Stimulated activated CD4-positive, alpha-beta T cell treated with anti-CD3 and anti-CD28 coated beads, Interleukin-4, amount 100 ng/mL, for 24 hours (primary cell): ENCODE data around the gene MBD3.
A peak's percentile ranks its signal among the peaks of the same experiment; 100 is the strongest.
"Not testable (repeated sequence)": the region's sequence is repeated elsewhere in the genome, so short reads cannot be mapped to it uniquely, and the experiment has no call there.

Experiments used
- DNase-seq: peaks from one replicate; pipeline ENCODE4 v3.0.0-alpha.2; 2020

The MBD3 gene

DNA sequence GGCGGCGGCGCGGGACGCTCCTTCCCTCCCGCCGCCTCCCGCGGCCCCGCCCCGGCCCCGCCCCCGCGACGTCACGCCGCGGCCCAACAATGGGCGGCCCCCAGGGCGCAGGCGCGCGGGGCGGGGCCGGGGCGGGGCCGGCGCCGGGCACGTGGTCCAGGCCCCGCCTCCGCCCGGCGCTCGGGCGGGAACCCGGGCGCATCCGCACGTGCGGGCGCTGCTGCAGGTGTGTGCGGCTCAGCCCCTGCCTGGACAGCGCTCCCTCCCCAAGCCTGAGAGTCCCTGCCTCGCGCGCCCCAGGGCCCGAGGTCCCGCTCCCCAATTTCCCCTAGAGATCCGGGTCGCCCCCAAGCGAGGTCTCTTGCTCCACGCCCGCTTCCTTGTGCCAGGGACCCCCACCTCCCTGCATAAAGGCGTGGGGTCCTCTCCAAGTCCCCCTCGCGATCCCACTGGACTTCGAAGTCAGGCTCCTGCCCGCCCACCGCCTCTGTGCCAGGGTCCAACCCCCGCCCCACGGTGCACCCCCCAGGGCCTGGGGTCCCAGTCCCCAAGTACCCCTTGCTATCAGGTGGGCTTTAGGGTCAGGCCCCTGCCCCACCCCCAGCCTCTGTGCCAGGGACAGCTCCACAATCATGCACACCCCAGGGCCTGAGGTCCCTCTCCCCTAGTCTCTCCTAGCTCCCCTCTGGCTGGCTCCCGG, 24.2 kb downstream of the MBD3 start, which contains the start of gene MEX3D:
Gene MEX3D (minus strand): TSS at position 6 of the 700 bp plus-strand sequence. CDS start 267 bp downstream, outside the sequence.
- peak; percentile 77 for DNase-seq

DNA sequence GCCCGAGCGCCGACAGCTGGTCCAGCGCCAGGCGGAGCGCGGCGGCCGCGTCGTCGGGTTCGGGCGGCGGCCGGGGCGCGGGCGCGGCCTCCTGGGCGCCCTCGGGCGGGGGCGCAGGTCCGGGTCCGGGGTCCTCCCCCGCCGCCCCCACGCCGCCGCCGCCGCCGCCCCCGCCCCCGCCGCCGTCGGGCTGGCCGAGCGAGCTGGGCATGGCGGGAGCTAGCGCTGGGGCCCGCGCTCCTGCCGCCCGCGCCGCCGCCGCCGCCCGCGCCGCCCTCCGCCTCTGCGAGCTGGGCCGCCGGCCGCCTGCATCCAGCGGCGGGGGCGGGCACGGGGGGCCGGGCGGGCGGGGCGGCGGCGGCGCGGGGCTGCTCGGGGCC, 24.8 kb downstream of the MBD3 start:
- no peak for DNase-seq

GRCh38 chr19:1567116-1567847, 25.4 kb downstream of the MBD3 start:
- DNase-seq = no peak

GRCh38 chr19:1566392-1567115, 26.1 kb downstream of the MBD3 start:
- no peak for DNase-seq

- no peak for DNase-seq
Measured at GRCh38 chr19:1563251-1563650, 29.4 kb downstream of the MBD3 start.

DNA sequence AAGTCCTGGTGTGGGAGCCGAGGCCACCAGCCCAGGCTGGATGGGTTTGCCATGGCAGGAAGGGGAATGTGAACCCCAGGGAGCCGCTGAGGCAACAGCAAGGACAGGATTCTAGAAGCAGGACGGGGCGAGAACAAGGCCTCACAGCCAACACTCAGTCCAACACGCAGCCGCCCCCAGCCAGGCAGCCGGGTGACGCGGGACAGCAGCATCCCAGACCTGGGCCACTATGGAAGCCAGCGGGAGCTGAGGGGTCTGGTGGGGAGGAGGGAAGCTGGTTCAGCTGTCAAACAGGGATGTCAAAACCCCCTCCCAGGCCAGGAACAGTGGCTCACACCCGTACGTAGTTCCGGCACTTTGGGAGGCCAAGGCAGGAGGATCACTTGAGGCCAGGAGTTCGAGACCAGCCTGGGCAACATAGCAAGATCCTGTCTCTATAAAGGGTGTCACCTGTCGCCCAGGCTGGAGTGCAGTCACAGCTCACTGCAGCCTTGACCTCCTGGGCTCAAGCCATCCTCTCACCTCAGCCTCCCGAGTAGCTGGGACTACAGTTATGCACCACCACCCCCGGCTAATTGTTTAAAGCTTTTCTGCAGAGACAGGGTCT, 31.3 kb downstream of the MBD3 start:
- DNase-seq = no peak

DNA sequence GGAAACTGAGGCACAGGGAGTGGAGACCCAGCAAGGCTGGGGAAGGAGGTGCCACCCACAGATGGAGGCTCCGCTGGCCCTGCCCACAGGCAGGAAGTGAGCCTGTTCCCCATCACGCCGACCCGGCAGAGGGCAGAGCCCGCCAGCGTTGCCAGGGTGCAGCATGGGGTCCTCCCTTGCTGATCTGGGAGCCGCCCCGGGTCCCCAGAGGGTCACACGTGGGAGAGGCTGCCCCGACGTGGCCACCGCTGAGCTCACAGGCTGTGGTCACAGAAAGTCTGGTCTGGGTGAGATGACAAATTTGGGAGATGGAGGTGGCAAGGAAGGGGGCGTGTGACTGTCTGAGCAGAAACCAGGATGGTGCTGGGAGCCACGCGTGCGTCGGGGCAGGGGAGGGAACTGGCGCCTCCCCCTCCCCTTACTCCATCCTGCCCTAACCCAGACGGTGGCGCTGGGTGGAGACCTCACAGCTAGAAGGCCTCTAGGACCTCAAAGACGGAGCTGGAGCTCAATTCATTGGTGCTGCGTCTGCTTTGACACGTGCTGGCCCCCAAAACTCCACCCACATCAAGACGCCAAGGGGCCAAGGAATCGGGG, 32.3 kb downstream of the MBD3 start:
- no peak for DNase-seq

- DNase-seq = no peak
Measured at GRCh38 chr19:1558552-1558951, 34.1 kb downstream of the MBD3 start.

DNA sequence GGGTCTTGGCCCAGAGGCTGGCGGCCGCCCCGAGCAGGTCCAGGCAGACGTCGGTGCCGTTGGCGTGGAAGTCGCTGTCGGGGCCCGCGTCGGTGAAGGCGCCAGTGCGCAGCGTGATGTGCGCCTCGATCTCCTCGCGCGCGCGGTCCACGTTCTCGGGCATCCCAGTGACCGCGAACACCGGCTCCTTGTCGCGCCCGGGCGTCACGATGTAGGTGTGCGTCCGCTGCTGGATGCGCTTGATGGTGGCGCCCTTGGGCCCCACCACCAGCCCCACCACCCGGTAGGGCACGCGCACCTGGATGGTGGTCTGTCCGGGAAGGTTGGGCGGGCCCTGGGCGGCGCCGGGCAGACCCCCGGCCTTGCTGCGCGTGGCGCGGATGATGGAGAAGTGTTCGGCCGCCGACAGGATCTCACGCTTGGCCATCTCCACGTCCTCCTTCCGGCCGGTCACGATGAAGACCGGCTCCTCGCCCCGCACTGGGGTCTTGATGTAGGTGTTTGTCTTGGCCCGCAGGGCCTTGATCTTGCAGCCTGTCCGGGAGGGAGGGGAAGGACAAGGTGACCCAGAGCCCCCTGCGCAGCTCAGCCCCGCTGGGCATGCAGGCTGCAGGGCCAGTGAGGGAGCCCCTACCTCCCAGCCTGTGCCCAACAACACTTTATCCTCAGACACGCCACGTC, 36.1 kb downstream of the MBD3 start:
- DNase-seq = no peak

GRCh38 chr19:1555487-1556389, 36.9 kb downstream of the MBD3 start:
- DNase-seq = no peak

- no peak for DNase-seq
Measured at GRCh38 chr19:1554968-1555367, 37.7 kb downstream of the MBD3 start.

DNA sequence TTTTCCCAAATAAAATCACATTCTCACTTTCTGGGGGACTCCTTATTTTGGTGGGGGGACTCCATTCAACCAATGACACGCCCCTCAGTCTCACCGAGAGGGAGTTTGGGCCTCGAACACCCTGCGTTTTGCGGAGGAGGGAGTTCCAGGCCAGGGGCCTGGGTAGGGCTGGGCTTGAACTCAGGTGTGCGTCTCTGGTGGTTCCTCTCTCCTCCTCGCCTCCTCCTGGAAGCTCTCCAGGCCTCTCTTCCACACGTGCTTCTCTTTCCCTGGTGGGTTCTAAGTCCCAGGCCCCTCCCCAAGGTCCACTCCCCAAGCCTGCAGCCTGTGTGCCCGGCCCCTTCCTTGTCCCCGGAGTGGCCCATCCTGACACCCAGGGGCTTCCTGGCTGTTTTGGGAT, 39.2 kb downstream of the MBD3 start:
- DNase-seq = no peak

DNA sequence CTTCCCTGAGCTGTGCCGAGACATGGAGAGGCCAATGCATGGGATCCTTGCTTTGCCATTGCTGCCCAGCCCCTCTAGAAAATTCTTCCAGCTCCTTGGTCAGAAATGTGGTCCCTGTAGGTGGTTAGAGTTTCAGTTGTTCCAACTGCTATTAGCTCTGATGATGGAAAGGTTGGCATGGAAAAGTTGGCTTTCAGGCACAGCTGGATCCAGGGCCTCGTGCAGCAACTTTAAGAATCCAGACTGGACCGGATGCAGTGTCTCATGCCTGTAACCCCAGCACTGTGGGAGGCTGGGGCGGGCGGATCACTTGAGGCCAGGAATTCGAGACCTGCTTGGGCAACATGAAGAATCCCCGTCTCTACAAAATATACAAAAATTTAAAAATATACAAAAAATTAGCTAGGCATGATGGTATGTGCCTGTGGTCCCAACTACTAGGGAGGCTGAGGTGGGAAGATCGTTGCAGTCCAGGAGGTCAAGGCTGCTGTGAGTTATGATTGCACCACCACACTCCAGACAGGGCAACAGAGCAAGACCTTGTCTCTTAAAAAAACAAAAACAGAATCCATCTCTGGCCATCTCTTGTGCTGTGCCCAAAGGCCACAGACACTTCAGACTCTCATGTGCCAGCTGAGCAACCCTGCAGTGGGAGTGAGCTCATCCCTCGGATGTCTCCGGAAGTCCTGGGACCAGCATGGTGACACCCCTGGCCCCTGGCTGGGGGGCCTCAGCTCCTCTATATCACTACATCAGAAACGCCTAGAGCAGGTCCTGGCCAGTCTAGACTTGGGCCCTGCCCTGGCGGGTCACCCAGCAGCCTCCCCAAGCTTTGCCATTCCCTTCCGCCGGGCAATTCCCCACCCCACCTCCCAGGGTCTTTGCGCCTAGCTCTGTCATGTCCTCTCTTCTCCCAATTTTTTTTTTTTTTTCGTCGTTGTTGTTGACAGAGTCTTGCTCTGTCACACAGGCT, 41.3 kb downstream of the MBD3 start:
- DNase-seq = no peak

DNA sequence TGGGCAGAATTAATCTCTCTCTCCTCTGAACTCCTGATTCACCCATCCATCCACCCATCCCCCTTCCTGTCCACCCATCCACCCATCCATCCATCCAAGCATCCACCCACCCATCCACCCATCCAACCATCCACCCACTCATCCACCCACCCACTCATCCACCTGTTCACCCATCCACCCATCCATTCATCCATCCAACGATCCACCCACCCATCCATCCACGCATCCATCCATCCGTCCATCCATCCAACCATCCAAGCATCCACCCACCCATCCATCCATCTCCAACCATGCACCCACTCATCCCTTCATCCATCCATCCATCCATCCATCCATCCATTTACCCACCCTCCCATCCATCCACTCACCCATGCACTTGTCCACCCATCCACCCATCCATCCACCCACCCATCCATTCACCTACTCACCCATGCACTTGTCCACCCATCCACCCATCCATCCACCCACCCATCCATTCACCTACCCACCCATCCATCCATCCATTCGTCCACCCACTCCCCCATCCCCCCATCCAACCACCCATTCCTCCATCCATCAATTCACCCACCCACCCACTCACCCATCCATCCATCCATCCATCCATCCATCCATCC, 43.2 kb downstream of the MBD3 start:
- no peak for DNase-seq

- DNase-seq = no peak
Measured at GRCh38 chr19:1540365-1540925, 52.2 kb downstream of the MBD3 start.

DNA sequence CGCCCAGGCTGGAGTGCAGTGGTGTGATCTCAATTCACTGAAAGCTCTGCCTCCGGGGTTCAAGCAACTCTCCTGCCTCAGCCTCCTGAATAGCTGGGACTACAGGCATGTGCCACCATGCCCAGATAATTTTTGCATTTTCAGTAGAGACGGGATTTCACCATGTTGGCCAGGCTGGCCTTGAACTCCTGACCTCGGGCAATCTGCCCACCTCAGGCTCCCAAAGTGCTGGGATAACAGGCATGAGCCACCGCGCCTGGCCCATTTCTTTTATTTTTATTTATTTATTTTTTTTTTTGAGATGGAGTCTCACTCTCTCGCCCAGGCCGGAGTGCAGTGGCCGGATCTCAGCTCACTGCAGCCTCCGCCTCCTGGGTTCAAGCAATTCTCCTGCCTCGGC, 52.9 kb downstream of the MBD3 start:
- not testable (repeated sequence) for DNase-seq

GRCh38 chr19:1538978-1539377, 53.7 kb downstream of the MBD3 start:
- DNase-seq = no peak

DNA sequence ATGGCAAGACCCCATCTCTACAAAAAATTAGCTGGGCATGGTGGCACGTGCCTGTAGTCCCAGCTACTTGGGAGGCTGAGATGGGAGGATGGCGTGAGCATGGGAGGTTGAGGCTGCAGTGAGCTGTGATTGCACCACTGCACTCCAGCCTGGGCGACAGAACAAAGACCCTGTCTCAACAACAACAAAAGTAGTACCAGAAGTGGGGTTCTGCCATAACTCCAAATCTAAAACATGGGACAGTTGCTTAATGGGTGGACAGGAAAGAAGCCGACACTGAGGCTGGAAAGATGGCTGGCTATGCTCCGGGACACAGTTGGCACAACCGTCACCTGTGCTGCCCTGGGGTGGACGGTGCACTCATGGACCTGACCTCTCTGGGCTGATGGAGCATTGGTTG, 57.0 kb downstream of the MBD3 start:
- DNase-seq = not testable (repeated sequence)

DNA sequence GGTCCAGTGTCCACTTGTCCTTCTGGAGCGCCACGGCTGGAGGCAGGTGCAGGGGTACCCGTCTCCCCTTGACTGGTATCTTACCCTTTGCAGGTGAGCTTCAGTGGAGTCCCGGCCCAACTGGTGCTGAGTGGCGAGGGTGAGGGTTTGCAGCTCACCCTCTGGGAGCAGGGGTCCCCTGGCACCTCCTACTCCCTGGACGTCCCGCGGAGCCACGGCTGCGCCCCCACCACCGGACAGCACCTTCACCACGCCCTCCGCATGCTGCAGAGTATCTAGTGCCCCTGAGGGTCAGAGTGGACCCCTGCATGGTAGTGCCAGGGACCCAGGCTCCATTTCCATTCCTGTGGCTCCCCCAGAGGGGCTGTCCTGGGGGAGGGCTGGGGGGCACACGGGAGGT, 57.7 kb downstream of the MBD3 start:
- DNase-seq = no peak
